Ishikawa (cell line): Measurements from ENCODE around the gene IL11RA.

Source experiments
- CEBPB ChIP-seq: IDR thresholded peaks from 2 replicates; pipeline ENCODE4 v1.6.1; 2012
- CREB1 ChIP-seq: IDR thresholded peaks from 2 replicates; pipeline ENCODE4 v1.6.1; 2012; ENCODE audit warnings: low read depth
- EGR1 ChIP-seq: IDR thresholded peaks from 2 replicates; pipeline ENCODE4 v1.6.1; 2012
- EP300 ChIP-seq: IDR thresholded peaks from 2 replicates; pipeline ENCODE4 v1.6.1; 2012; ENCODE audit warnings: borderline replicate concordance
- FOXM1 ChIP-seq: IDR thresholded peaks from 2 replicates; pipeline ENCODE4 v1.6.1; 2012; ENCODE audit warnings: low read depth, borderline replicate concordance
- MAX ChIP-seq: IDR thresholded peaks from 2 replicates; pipeline ENCODE4 v1.6.1; 2012
- NFIC ChIP-seq: IDR thresholded peaks from 2 replicates; pipeline ENCODE4 v1.6.1; 2012
- RAD21 ChIP-seq: IDR thresholded peaks from 2 replicates; pipeline ENCODE4 v1.6.1; 2012; ENCODE audit warnings: low read depth
- REST ChIP-seq: IDR thresholded peaks from 2 replicates; pipeline ENCODE4 v1.6.1; 2012; ENCODE audit warnings: low read depth, mild to moderate bottlenecking
- TAF1 ChIP-seq: IDR thresholded peaks from 2 replicates; pipeline ENCODE4 v1.6.1; 2012; ENCODE audit warnings: low read depth, mild to moderate bottlenecking
- TCF12 ChIP-seq: IDR thresholded peaks from 2 replicates; pipeline ENCODE4 v1.6.1; 2012; ENCODE audit warnings: low read depth
- TEAD4 ChIP-seq: IDR thresholded peaks from 2 replicates; pipeline ENCODE4 v1.6.1; 2012
- USF1 ChIP-seq: IDR thresholded peaks from 2 replicates; pipeline ENCODE4 v1.6.1; 2012
- YY1 ChIP-seq: IDR thresholded peaks from 2 replicates; pipeline ENCODE4 v1.6.1; 2012; ENCODE audit warnings: low read depth
- ZBTB7A ChIP-seq: IDR thresholded peaks from 2 replicates; pipeline ENCODE4 v1.6.1; 2012; ENCODE audit warnings: low read depth

IL11RA gene

GRCh38 chr9:34627716-34628655 lies 24.0 kb upstream of the IL11RA start:
- no peak for TF ChIP-seq USF1
- no peak for TF ChIP-seq FOXM1
- no peak for TF ChIP-seq EGR1
- no peak for TF ChIP-seq CEBPB
- TF ChIP-seq CREB1, result no peak
- TF ChIP-seq MAX, result no peak

- TF ChIP-seq EP300 (no peak), TEAD4 (no peak), MAX (peak; percentile 40; the same call in 1 of the 2 replicates), RAD21 (no peak; the same call in 1 of the 2 replicates), NFIC (no peak), EGR1 (0 out of 2 replicates have a peak, but pooled peaks have one; percentile 40), YY1 (no peak)
Measured at GRCh38 chr9:34628656-34629490, 23.1 kb upstream of the IL11RA start, which contains the start of gene ARID3C. Gene ARID3C (minus strand): TSS chr9:34629066. CDS start chr9:34628014, 1,052 bp downstream.

- TF ChIP-seq YY1 (no peak), RAD21 (no peak), USF1 (no peak), CREB1 (no peak), TCF12 (no peak)
Measured at GRCh38 chr9:34629491-34629808, 22.5 kb upstream of the IL11RA start.

GRCh38 chr9:34630402-34631154 lies 21.4 kb upstream of the IL11RA start:
- TF ChIP-seq ZBTB7A (no peak), YY1 (no peak), TEAD4 (no peak), USF1 (no peak), RAD21 (no peak), EGR1 (no peak), TAF1 (no peak), REST (no peak), CEBPB (no peak), FOXM1 (no peak), NFIC (no peak), CREB1 (no peak), TCF12 (no peak), EP300 (no peak), MAX (no peak)

- TF ChIP-seq CEBPB, result no peak
- no peak for TF ChIP-seq FOXM1
- no peak for TF ChIP-seq MAX
- no peak for TF ChIP-seq EP300
- no peak for TF ChIP-seq EGR1
Measured at GRCh38 chr9:34633166-34633565, 18.8 kb upstream of the IL11RA start.
